ENCODE measurements around the gene MTRF1. TPM values are rescaled to one million over a fixed set of nuclear protein-coding genes. Genes with fewer than 3 reads are reported as not detected.
"Not testable (repeated sequence)": the region's sequence is repeated elsewhere in the genome, so short reads cannot be mapped to it uniquely, and the experiment has no call there.

Gene MTRF1
- total and polyA plus RNA-seq, 7 experiments from 2014 or later = 11.8 to 38.2 (median 22.7) TPM

DNA sequence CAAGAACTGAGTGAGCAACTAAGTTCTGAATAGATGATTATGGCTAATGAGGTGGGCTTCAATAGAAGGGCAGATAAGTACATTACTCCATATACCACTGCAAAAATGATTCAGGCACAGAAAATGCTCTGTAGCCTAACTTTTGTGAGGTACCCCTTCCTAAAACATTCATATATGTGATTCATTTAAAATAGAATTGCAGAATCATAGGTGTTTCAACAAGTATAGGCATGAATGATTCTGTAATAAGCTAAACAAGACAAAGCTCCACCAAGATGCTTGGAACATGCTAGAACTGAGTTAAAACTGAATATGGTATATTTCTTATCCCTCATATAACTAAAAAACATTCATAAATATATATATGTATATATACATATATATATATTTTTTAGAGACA, 81.1 kb downstream of the MTRF1 start:
- peaks cover 0 to 1% (median 0%) of the 10 kb centered on the region in 7 donors for H3K4me1 Mint-ChIP-seq
- Histone ChIP-seq H3K4me1 (ENCODE audit: control insufficient read depth in 2 of 2, insufficient read depth in 2 of 2, low read length in 2 of 2) (no peaks in the 10 kb centered on the region), H3K27me3 (ENCODE audit: control insufficient read depth in 2 of 2, insufficient read depth in 2 of 2, low read length in 2 of 2) (no peaks in the 10 kb centered on the region), H3K27ac (ENCODE audit: low read depth, low read length) (no peak overlapping the region), H3K9me3 (ENCODE audit: control insufficient read depth in 2 of 3, low read length in 3 of 3) (no peaks in the 10 kb centered on the region), H3K4me3 (ENCODE audit: low read length) (no peak overlapping the region), H3K36me3 (ENCODE audit: control insufficient read depth in 2 of 3, insufficient read depth in 3 of 3, low read length in 3 of 3) (no peaks in the 10 kb centered on the region)
- intact Hi-C loops (cut with micrococcal nuclease) = no loop called here
- no peak overlapping the region for H3K4me3 Mint-ChIP-seq
- H3K27ac Mint-ChIP-seq = no peak overlapping the region
- CTCF ChIA-PET = no interaction called here
- no peak for DNase-seq
- POLR2A ChIA-PET = no interaction called here
- peaks cover 0 to 5% (median 0%) of the 10 kb centered on the region in 11 donors for H3K9me3 Mint-ChIP-seq
- peaks cover 0 to 13% (median 0%) of the 10 kb centered on the region in 5 donors for H3K36me3 Mint-ChIP-seq
- H3K27me3 Mint-ChIP-seq = no peaks in the 10 kb centered on the region
- no peak for ATAC-seq

DNA sequence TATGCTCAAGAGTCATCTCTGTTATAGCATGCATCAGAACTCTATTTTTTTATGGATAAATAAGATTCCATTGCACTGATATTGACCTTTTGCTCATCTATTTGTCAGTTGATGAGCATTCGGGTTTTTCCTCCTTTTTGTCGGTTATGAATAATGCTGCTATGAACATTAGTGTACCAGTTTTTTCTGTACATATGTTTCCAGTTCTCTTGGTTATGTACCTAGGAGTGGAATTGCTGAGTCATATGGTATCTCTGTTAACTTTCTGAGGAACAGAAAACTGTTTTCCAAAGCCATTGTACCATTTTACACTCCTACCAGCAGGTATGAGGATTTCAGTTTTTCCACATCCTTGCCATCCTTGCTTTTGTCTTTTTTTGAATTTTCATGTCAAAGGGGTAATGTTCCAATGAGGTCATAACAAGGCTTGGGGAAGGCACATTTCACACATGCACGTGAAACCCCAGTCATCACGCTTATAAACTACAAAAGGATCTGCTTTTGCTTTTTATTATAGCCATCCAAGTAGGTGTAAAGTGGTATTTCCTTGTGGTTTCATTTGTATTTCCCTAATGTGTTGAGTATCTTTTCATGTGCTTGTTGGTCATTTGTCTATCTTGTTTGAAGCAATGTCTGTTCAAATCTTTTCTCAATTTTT, 83.7 kb downstream of the MTRF1 start:
- H3K36me3 ChIP-seq (ENCODE audit: control insufficient read depth in 2 of 3, insufficient read depth in 3 of 3, low read length in 3 of 3) = no peaks in the 10 kb centered on the region
- peaks cover 0 to 1% (median 0%) of the 10 kb centered on the region in 7 donors for H3K4me1 Mint-ChIP-seq
- no peaks in the 10 kb centered on the region for H3K4me1 ChIP-seq (ENCODE audit: control insufficient read depth in 2 of 2, insufficient read depth in 2 of 2, low read length in 2 of 2)
- H3K27ac ChIP-seq (ENCODE audit: low read depth, low read length) = no peak overlapping the region
- H3K27me3 Mint-ChIP-seq = no peaks in the 10 kb centered on the region
- no peak overlapping the region for H3K27ac Mint-ChIP-seq
- intact Hi-C loops (cut with micrococcal nuclease) = no loop called here
- peaks cover 1 to 32% (median 10%) of the 10 kb centered on the region in 5 donors for H3K36me3 Mint-ChIP-seq
- no peak overlapping the region for H3K4me3 ChIP-seq (ENCODE audit: low read length)
- DNase-seq (no peak), ATAC-seq (no peak)
- peaks cover 0 to 2% (median 0%) of the 10 kb centered on the region in 3 experiments for H3K9me3 ChIP-seq (ENCODE audit: control insufficient read depth in 2 of 3, low read length in 3 of 3)
- ChIA-PET POLR2A (no interaction called here), CTCF (no interaction called here)
- peaks cover 4 to 22% (median 12%) of the 10 kb centered on the region in 11 donors for H3K9me3 Mint-ChIP-seq
- no peak overlapping the region for H3K4me3 Mint-ChIP-seq
- no peaks in the 10 kb centered on the region for H3K27me3 ChIP-seq (ENCODE audit: control insufficient read depth in 2 of 2, insufficient read depth in 2 of 2, low read length in 2 of 2)

- H3K4me1 Mint-ChIP-seq = peaks cover 0 to 1% (median 0%) of the 10 kb centered on the region in 7 donors
- ATAC-seq (peak; percentile 59), DNase-seq (no peak)
- H3K27ac Mint-ChIP-seq = no peak overlapping the region
- ChIA-PET CTCF (interaction anchor here (0.7 kb wide), 1 partner anchor 10 kb away, joined by 3 read pairs; no protein-coding TSS in a partner anchor), POLR2A (no interaction called here)
- no peaks in the 10 kb centered on the region for H3K27me3 Mint-ChIP-seq
- no peak overlapping the region for H3K4me3 Mint-ChIP-seq
- peaks cover 4 to 29% (median 18%) of the 10 kb centered on the region in 11 donors for H3K9me3 Mint-ChIP-seq
- Histone ChIP-seq H3K4me3 (ENCODE audit: low read length) (no peak overlapping the region), H3K36me3 (ENCODE audit: control insufficient read depth in 2 of 3, insufficient read depth in 3 of 3, low read length in 3 of 3) (no peaks in the 10 kb centered on the region), H3K27me3 (ENCODE audit: control insufficient read depth in 2 of 2, insufficient read depth in 2 of 2, low read length in 2 of 2) (no peaks in the 10 kb centered on the region), H3K4me1 (ENCODE audit: control insufficient read depth in 2 of 2, insufficient read depth in 2 of 2, low read length in 2 of 2) (no peaks in the 10 kb centered on the region), H3K9me3 (ENCODE audit: control insufficient read depth in 2 of 3, low read length in 3 of 3) (peaks cover 0 to 3% (median 0%) of the 10 kb centered on the region in 3 experiments), H3K27ac (ENCODE audit: low read depth, low read length) (no peak overlapping the region)
- H3K36me3 Mint-ChIP-seq = peaks cover 1 to 35% (median 10%) of the 10 kb centered on the region in 5 donors
- intact Hi-C loops (cut with micrococcal nuclease) = no loop called here
Observed at GRCh38 chr13:41178040-41178439, 85.3 kb downstream of the MTRF1 start.

DNA sequence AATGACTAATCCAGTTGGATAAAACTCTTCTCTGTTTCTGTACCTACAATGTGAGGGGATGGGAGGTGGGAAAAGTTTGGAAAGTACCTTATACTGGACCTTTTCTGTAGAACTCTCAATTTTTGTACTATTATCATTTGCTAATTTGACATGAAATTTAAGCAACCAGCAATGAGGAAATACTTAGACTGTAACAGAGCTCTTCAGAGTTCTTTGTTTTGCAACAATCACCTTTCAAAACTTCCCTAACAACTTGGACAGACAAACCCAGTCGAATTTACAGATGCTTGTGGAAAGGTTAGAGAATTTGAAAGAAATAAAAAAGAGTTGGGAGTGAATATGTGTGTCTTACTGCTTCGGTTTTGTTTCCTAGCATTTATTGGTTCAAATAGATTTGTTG, 85.8 kb downstream of the MTRF1 start:
- Histone ChIP-seq H3K36me3 (ENCODE audit: control insufficient read depth in 2 of 3, insufficient read depth in 3 of 3, low read length in 3 of 3) (no peaks in the 10 kb centered on the region), H3K4me3 (ENCODE audit: low read length) (no peak overlapping the region), H3K27ac (ENCODE audit: low read depth, low read length) (no peak overlapping the region), H3K4me1 (ENCODE audit: control insufficient read depth in 2 of 2, insufficient read depth in 2 of 2, low read length in 2 of 2) (no peaks in the 10 kb centered on the region), H3K27me3 (ENCODE audit: control insufficient read depth in 2 of 2, insufficient read depth in 2 of 2, low read length in 2 of 2) (no peaks in the 10 kb centered on the region), H3K9me3 (ENCODE audit: control insufficient read depth in 2 of 3, low read length in 3 of 3) (peaks cover 0 to 3% (median 0%) of the 10 kb centered on the region in 3 experiments)
- Mint-ChIP-seq H3K27ac (no peak overlapping the region), H3K9me3 (peaks cover 4 to 29% (median 20%) of the 10 kb centered on the region in 11 donors), H3K27me3 (no peaks in the 10 kb centered on the region), H3K4me1 (peaks cover 0 to 4% (median 0%) of the 10 kb centered on the region in 7 donors), H3K4me3 (no peak overlapping the region), H3K36me3 (peaks cover 1 to 39% (median 14%) of the 10 kb centered on the region in 5 donors)
- no peak for DNase-seq
- ChIA-PET POLR2A (no interaction called here), CTCF (no interaction called here)
- intact Hi-C loops (cut with micrococcal nuclease) = no loop called here
- ATAC-seq = peak; percentile 37

GRCh38 chr13:41175576-41175975, 87.8 kb downstream of the MTRF1 start:
- intact Hi-C loops (cut with micrococcal nuclease); H3K9me3 ChIP-seq (ENCODE audit: control insufficient read depth in 2 of 3, low read length in 3 of 3); ATAC-seq; POLR2A ChIA-PET; H3K36me3 ChIP-seq (ENCODE audit: control insufficient read depth in 2 of 3, insufficient read depth in 3 of 3, low read length in 3 of 3); H3K27ac ChIP-seq (ENCODE audit: low read depth, low read length); DNase-seq; H3K4me3 Mint-ChIP-seq; CTCF ChIA-PET; H3K27me3 Mint-ChIP-seq; H3K27me3 ChIP-seq (ENCODE audit: control insufficient read depth in 2 of 2, insufficient read depth in 2 of 2, low read length in 2 of 2); H3K4me1 ChIP-seq (ENCODE audit: control insufficient read depth in 2 of 2, insufficient read depth in 2 of 2, low read length in 2 of 2); H3K4me3 ChIP-seq (ENCODE audit: low read length); H3K4me1 Mint-ChIP-seq: not testable (repeated sequence)
- Mint-ChIP-seq H3K9me3 (peaks cover 4 to 29% (median 20%) of the 10 kb centered on the region in 11 donors), H3K36me3 (peaks cover 1 to 47% (median 15%) of the 10 kb centered on the region in 5 donors), H3K27ac (peak overlapping the region in 1 of 9 donors; percentile 65)

Other genes starting within 250 kb of the MTRF1 start
- gene ELF1, start 244.3 kb downstream of the MTRF1 start, total RNA-seq = 100 to 1,000 TPM; 117 to 193 (median 180) TPM
- gene ELF1, start 244.3 kb downstream of the MTRF1 start, polyA plus RNA-seq = 100 to 1,000 TPM; 134 to 142 TPM
- gene WBP4, start 202.1 kb downstream of the MTRF1 start, total RNA-seq = 1 to 10 TPM; 6.5 to 9.8 (median 8.6) TPM
- 1 to 10 TPM; 2.8 to 4.8 TPM for gene WBP4, start 202.1 kb downstream of the MTRF1 start, polyA plus RNA-seq
- gene KBTBD6, start 130.8 kb downstream of the MTRF1 start, total RNA-seq = 1 to 10 TPM; 3.9 to 9.2 (median 7.7) TPM
- 1 to 10 TPM; 3.0 to 3.2 TPM for gene KBTBD6, start 130.8 kb downstream of the MTRF1 start, polyA plus RNA-seq
- gene KBTBD7, start 69.0 kb downstream of the MTRF1 start, total RNA-seq = 10 to 100 TPM in 3 of 5 experiments, 1 to 10 TPM in 2; 2.8 to 12.9 (median 11.5) TPM
- 10 to 100 TPM in 1 of 2 donors, 1 to 10 TPM in 1; 6.5 to 12.1 TPM for gene KBTBD7, start 69.0 kb downstream of the MTRF1 start, polyA plus RNA-seq
- 10 to 100 TPM; 30.6 to 99.6 (median 90.4) TPM for gene NAA16, start 47.7 kb upstream of the MTRF1 start, total RNA-seq
- 10 to 100 TPM; 15.8 to 35.7 TPM for gene NAA16, start 47.7 kb upstream of the MTRF1 start, polyA plus RNA-seq
- gene RGCC, start 194.0 kb upstream of the MTRF1 start, total RNA-seq = 100 to 1,000 TPM in 4 of 5 experiments, 10 to 100 TPM in 1; 45.9 to 402 (median 197) TPM
- gene RGCC, start 194.0 kb upstream of the MTRF1 start, polyA plus RNA-seq = 100 to 1,000 TPM; 123 to 284 TPM